HG02981 (cell line): ENCODE measurements around the gene SCFD1.

Experiments
- ATAC-seq: cut with Tn5 transposase; IDR thresholded peaks from one replicate; pipeline ENCODE4 v1.9.1; 2021; ENCODE audit warnings: mild to moderate bottlenecking, moderate library complexity; ENCODE audit not compliant: unreplicated experiment

The SCFD1 gene

DNA sequence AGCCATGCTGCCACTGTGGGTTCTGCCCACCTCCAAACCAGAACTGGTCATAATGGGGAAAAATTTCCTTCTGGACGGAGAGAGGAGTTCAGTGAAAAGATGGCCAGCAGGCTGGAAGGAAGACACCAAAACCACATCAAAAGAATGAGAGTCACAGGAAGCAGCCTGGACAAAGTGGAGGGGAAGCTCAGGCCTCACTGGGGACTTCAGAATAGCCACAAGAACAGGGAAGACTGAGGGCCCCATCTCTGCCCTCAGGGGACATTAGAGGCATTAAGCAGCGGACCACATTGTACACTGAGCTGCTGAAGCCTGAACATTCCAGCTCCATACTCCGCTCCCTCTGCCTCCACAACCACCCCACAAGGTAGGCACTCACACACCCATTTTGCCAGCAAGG lies 132.7 kb downstream of the SCFD1 start:
- ATAC-seq = no peak

- ATAC-seq = no peak
Observed at GRCh38 chr14:30756594-30756993, 134.5 kb downstream of the SCFD1 start.

GRCh38 chr14:30757082-30757481 lies 135.0 kb downstream of the SCFD1 start:
- no peak for ATAC-seq

GRCh38 chr14:30759172-30760125 lies 137.3 kb downstream of the SCFD1 start:
- ATAC-seq = no peak

GRCh38 chr14:30763891-30764290 lies 141.8 kb downstream of the SCFD1 start:
- no peak for ATAC-seq

DNA sequence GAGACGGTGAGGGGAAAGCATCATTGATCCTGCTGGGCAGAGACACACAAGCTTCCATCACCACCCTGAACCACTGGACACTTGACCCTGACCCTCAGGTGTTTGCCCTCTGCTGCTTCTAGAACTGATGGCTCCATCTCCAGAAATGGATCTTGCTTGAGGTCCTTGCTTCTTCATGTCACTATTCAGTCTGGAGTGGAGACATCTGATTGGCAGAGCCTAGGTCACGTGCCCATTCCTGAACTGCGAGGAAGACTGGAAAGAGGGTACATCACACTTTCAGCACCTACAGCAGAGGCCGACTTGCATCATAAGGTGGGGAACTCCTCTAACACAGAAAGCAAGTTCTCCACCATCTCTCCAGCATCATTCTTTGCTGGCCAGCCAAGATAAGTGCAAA lies 145.5 kb downstream of the SCFD1 start:
- no peak for ATAC-seq

- no peak for ATAC-seq
Observed at GRCh38 chr14:30768791-30769190, 146.7 kb downstream of the SCFD1 start.

DNA sequence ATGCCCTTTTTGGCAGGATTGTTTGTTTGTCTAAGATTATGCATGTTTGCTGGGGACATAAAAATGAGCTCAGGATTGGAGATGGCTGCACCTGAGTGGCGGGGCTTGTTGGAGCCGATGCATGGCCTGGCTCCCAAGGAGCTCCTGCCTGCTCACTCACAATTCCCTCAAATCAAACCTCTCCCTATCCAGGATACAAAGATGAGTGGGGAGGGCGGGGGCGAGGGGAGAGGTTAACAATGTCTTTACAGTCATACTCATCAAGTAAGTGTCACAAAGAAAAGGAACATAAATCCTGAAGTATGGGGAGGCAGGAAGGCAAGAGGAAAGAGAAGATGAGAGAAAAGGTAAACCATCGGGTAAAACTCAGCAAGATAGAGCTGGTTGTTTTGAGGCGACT lies 148.3 kb downstream of the SCFD1 start:
- ATAC-seq = no peak

- no peak for ATAC-seq
Observed at GRCh38 chr14:30771595-30771994, 149.5 kb downstream of the SCFD1 start.

DNA sequence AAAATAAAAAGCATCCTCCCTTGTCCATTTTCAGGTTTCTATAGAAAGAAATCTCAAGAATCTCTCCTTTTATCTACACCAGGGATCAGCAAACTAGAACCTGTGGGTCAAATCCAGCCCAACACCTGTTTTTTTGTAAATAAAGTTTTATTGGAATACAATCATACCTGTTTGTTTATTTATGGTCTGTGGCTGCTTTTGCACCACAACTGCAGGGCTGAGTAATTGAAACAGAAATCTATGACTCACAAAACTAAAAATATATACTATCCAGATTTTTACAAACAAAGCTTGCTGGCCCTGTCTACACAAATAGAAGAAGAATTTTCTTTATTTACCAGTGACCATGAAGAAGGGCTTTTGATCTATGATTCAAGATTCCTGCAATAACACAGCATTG lies 157.1 kb downstream of the SCFD1 start:
- no peak for ATAC-seq
